Measurements from ENCODE around the gene GADD45G. TPM values are rescaled to one million over a fixed set of nuclear protein-coding genes. Genes with fewer than 3 reads are reported as not detected.

Gene GADD45G
- total RNA-seq, 2 donors from 2014 or later, result 8.1 to 10.8 TPM

DNA sequence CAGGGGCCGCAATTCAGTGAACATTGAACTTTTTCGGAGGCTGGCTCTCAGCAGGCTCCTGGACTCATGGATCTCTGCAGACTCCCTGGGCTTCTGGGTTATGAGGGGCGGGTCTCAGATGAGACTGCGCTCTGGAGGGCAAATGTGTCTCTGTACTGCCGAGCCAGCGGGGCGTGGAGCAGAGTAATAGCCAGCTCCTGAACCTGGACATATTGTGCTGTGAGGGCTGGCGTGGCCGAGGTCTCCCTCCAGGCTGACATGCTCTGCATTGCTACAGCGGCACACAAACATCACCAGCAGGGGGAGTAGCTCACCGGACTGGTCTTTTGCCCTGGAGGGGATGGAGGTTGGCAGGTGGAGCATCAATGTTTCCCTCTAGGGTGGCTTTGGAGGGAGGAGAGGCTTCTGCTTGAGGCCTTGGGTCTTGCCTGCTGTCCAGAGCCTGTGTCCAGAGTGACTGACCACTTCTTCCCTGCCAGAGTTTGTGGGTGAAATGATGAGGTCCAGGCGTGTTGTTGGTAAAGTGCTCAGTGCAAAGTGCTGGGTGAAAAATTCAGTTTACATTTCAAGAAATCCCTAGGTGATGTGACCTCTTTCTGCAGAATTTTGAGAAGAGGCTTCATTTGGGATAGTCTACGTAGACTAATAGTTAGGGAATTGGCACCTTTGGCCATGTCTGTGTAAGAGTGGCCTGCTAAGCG lies 10.9 kb upstream of the GADD45G start:
- intact Hi-C loops (cut with DNase I), result loop anchor here (10.0 kb wide), 1 partner anchor 1281 kb away; no protein-coding TSS in a partner anchor
- H3K4me1 ChIP-seq, result no peaks in the 10 kb centered on the region
- no peaks in the 10 kb centered on the region for H3K9me3 ChIP-seq
- no peak overlapping the region for H3K4me3 ChIP-seq
- TF ChIP-seq, protein P1, sequence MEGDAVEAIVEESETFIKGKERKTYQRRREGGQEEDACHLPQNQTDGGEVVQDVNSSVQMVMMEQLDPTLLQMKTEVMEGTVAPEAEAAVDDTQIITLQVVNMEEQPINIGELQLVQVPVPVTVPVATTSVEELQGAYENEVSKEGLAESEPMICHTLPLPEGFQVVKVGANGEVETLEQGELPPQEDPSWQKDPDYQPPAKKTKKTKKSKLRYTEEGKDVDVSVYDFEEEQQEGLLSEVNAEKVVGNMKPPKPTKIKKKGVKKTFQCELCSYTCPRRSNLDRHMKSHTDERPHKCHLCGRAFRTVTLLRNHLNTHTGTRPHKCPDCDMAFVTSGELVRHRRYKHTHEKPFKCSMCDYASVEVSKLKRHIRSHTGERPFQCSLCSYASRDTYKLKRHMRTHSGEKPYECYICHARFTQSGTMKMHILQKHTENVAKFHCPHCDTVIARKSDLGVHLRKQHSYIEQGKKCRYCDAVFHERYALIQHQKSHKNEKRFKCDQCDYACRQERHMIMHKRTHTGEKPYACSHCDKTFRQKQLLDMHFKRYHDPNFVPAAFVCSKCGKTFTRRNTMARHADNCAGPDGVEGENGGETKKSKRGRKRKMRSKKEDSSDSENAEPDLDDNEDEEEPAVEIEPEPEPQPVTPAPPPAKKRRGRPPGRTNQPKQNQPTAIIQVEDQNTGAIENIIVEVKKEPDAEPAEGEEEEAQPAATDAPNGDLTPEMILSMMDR (IDR thresholded peaks at IDR 0.05), result peak; percentile 65
- H3K27me3 ChIP-seq, result no peaks in the 10 kb centered on the region
- DNase-seq, result peak; percentile 66
- H3K36me3 ChIP-seq, result no peaks in the 10 kb centered on the region
- H3K27ac ChIP-seq, result no peak overlapping the region
- H3K9ac ChIP-seq (ENCODE audit: low read depth in 2 of 2, low read length in 2 of 2), result no peak overlapping the region

GRCh38 chr9:89594811-89595550 lies 9.8 kb upstream of the GADD45G start:
- intact Hi-C loops (cut with DNase I), result loop anchor here (10.0 kb wide), 1 partner anchor 1280 kb away; no protein-coding TSS in a partner anchor
- no peak overlapping the region for H3K9ac ChIP-seq (ENCODE audit: low read depth in 2 of 2, low read length in 2 of 2)
- no peak overlapping the region for H3K27ac ChIP-seq
- H3K9me3 ChIP-seq, result no peaks in the 10 kb centered on the region
- H3K36me3 ChIP-seq, result no peaks in the 10 kb centered on the region
- H3K27me3 ChIP-seq, result no peaks in the 10 kb centered on the region
- H3K4me1 ChIP-seq, result no peaks in the 10 kb centered on the region
- no peak overlapping the region for H3K4me3 ChIP-seq
- no peak for DNase-seq
- TF ChIP-seq, protein P1 (IDR thresholded peaks at IDR 0.05), result no peak

GRCh38 chr9:89595646-89596045 lies 9.2 kb upstream of the GADD45G start:
- TF ChIP-seq, protein P1 (IDR thresholded peaks at IDR 0.05), result no peak
- intact Hi-C loops (cut with DNase I), result loop anchor here (10.0 kb wide), 1 partner anchor 1279 kb away; no protein-coding TSS in a partner anchor

DNA sequence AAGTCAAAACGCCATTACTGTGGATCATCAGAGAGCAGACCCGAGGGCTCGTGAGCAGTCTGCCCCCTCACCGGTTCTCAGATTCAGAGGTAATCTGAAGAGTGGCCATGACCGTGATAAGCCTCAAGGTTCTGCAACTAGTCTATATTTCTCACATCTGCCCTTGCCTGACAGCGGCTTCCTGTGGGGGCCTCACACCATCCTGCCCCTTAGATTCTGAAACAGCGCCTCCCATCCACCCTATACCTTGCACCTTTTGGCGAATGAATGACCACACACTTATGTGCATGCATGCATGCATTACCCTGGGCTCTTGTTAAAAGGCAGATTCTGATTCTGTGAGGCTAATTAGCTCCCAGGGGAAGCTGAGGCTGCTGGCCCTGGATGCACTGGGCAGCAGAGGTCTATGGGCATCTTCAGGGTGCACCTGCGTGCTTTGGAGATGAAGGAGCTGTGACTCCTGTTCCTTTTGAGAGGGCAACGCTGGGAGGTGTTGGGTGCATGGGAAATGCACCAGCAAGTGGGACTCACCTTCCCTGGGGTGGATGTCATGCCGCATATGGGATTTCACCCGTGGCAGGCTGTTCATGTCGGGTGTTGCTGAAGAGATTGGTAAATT lies 7.8 kb upstream of the GADD45G start:
- no peak overlapping the region for H3K9ac ChIP-seq (ENCODE audit: low read depth in 2 of 2, low read length in 2 of 2)
- H3K36me3 ChIP-seq, result no peaks in the 10 kb centered on the region
- no peaks in the 10 kb centered on the region for H3K9me3 ChIP-seq
- H3K27ac ChIP-seq, result no peak overlapping the region
- TF ChIP-seq, protein P1 (IDR thresholded peaks at IDR 0.05), result no peak
- DNase-seq, result no peak
- no peaks in the 10 kb centered on the region for H3K27me3 ChIP-seq
- H3K4me3 ChIP-seq, result no peak overlapping the region
- intact Hi-C loops (cut with DNase I), result loop anchor here (10.0 kb wide), 1 partner anchor 1278 kb away; no protein-coding TSS in a partner anchor
- H3K4me1 ChIP-seq, result no peaks in the 10 kb centered on the region

More at GRCh38 chr9:89595646-89596045, 9.2 kb upstream of the GADD45G start:
- no peak overlapping the region for H3K4me3 ChIP-seq
- H3K27me3 ChIP-seq, result no peaks in the 10 kb centered on the region
- peak; percentile 6 for DNase-seq
- no peaks in the 10 kb centered on the region for H3K9me3 ChIP-seq
- H3K36me3 ChIP-seq, result no peaks in the 10 kb centered on the region
- no peak overlapping the region for H3K27ac ChIP-seq
- H3K4me1 ChIP-seq, result no peaks in the 10 kb centered on the region
- no peak overlapping the region for H3K9ac ChIP-seq (ENCODE audit: low read depth in 2 of 2, low read length in 2 of 2)

GRCh38 chr9:89597711-89598362 lies 7.0 kb upstream of the GADD45G start:
- no peaks in the 10 kb centered on the region for H3K27me3 ChIP-seq
- TF ChIP-seq, protein P1 (IDR thresholded peaks at IDR 0.05), result peak; percentile 71
- intact Hi-C loops (cut with DNase I), result loop anchor here (2.0 to 10.0 kb wide), 2 partner anchors 505 to 1277 kb away; no protein-coding TSS in a partner anchor
- H3K4me1 ChIP-seq, result no peaks in the 10 kb centered on the region
- no peak overlapping the region for H3K27ac ChIP-seq
- no peaks in the 10 kb centered on the region for H3K36me3 ChIP-seq
- DNase-seq, result peak; percentile 75
- H3K9me3 ChIP-seq, result no peaks in the 10 kb centered on the region
- no peak overlapping the region for H3K4me3 ChIP-seq
- no peak overlapping the region for H3K9ac ChIP-seq (ENCODE audit: low read depth in 2 of 2, low read length in 2 of 2)
